Sigmoid colon (tissue), 7 donors: ENCODE results near the gene NTM. TPM values are rescaled to one million over a fixed set of nuclear protein-coding genes. Genes with fewer than 3 reads are reported as not detected.

Source experiments
- DNase-seq: peaks from one replicate; pipeline ENCODE4 v3.0.0-alpha.2; 2019
- H3K27ac ChIP-seq, 4 donors: fragments of 200-600 bp; sonication (generic); one replicate each; pipeline ENCODE4 v1.5.1; 2016 to 2019; ENCODE audit warnings: mild to moderate bottlenecking in 1 of 4
- H3K27me3 ChIP-seq, 3 donors: fragments of 200-600 bp; sonication (generic); one replicate each; pipeline ENCODE4 v1.5.1; 2019; ENCODE audit warnings: mild to moderate bottlenecking in 1 of 3
- H3K36me3 ChIP-seq, 4 donors: fragments of 200-600 bp; sonication (generic); one replicate each; pipeline ENCODE4 v1.5.1; 2016 to 2019
- H3K4me1 ChIP-seq, 4 donors: fragments of 200-600 bp; sonication (generic); one replicate each; pipeline ENCODE4 v1.5.1; 2017 to 2019
- H3K4me3 ChIP-seq, 4 donors: fragments of 200-600 bp; sonication (generic); one replicate each; pipeline ENCODE4 v1.5.1; 2017 to 2019; ENCODE audit warnings: mild to moderate bottlenecking in 2 of 4, moderate library complexity in 1 of 4
- H3K9me3 ChIP-seq, 4 donors: fragments of 200-600 bp in 3 of 4; sonication (generic) in 3 of 4; one replicate each; pipeline versions ENCODE4 v1.5.1 to v1.6.1; 2013 to 2019
- EP300 ChIP-seq, 4 donors: sonication (generic); formaldehyde crosslinking; IDR thresholded peaks; one replicate each; pipeline ENCODE4 v1.6.1; 2017; ENCODE audit warnings: antibody characterized with exemption in 4 of 4
- POLR2A ChIP-seq, 2 donors: fragments of 450-650 bp; IDR thresholded peaks; one replicate each; pipeline ENCODE4 v1.6.1; 2016; ENCODE audit warnings: antibody characterized with exemption in 2 of 2, mild to moderate bottlenecking in 2 of 2, moderate library complexity in 2 of 2
- POLR2AphosphoS5 ChIP-seq, 4 donors: sonication (generic); formaldehyde crosslinking; IDR thresholded peaks; one replicate each; pipeline ENCODE4 v1.6.1; 2017; ENCODE audit warnings: antibody characterized with exemption in 4 of 4
- WGBS, 2 donors: extraction: QIAGEN DNeasy Blood & Tissue Kit; methylation state at CpG; one replicate each; pipeline ENCODE4 v1.1.7; 2013; 5-methylcytosine and 5-hydroxymethylcytosine counted together
- intact Hi-C: fragments of 100-400 bp; cut with DNase I; formaldehyde crosslinking; loops from one replicate; pipeline ENCODE4 v1.15.1; 2023
- polyA plus RNA-seq, 3 donors: library from polyadenylated mRNA; stranded (reverse); fragments of 200-250 nt; gene quantifications; one replicate each; pipeline ENCODE4 v1.2.3, GENCODE V29; 2013
- total RNA-seq, 4 donors: library from RNA; depleted of rRNA; stranded (reverse); fragments of >200 nt; gene quantifications; one replicate each; pipeline ENCODE4 v1.1.0, GENCODE V29; 2016
- TF ChIP-seq, protein P1 (sequence below), 4 experiments: fragments of 450-650 bp in 3 of 4; fragments of 200-600 bp in 1 of 4; IDR thresholded peaks; one replicate each; pipeline ENCODE4 v1.5.1; 2016 to 2019; ENCODE audit warnings: antibody characterized with exemption in 4 of 4, mild to moderate bottlenecking in 3 of 4, moderate library complexity in 2 of 4
- donor health status: healthy with polysubstance abuse.
- donor health status: Bipolar disorder and iron deficiency.
- donor health status: healthy.

NTM gene
- total and polyA plus RNA-seq, 7 donors: 0.96 to 18.3 (median 6.4) TPM; not detected in 1

DNA sequence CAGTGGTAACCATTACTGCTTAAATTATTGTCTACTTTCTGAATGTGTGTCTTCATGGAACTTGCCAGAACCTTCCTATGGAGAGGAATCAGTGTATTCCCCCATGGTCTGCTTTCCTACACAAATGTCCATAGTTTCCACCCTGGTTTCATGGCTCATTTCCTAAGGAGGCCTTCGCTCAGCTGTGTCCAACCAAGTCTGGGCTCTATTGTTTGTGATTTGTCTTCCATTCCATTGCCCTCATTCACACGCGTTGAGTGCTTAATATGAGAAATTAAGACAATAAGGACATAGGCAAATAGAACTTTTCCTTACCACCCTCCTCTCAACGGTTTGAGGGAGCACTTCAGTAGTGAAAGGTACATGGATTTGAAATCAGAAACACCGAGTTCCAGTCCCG, 510.6 kb downstream of the NTM start:
- H3K9me3 ChIP-seq: no peaks in the 10 kb centered on the region

DNA sequence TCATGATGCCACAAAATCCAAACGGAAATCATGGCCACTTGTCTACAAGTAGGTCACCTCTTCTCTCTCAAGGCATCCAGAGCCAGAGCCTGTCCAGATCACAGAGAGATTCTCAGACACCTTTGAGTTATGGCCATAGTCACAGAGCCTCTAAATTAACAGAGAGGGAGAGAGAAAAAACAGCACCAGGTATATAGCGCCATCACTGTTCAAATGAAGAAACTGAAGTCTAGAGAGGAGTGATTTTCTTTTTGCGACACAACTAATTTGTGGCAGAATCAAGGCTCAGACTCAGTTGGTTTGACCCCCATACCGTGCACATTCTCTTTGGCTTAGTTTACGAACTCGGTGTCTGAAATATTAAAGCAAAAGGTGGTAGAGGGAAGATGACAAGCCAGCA, 512.9 kb downstream of the NTM start:
- H3K4me1 ChIP-seq: peaks cover 0 to 7% (median 3%) of the 10 kb centered on the region in 4 donors
- H3K36me3 ChIP-seq: no peaks in the 10 kb centered on the region
- no peaks in the 10 kb centered on the region for H3K9me3 ChIP-seq
- intact Hi-C loops: no loop called here
- no peak overlapping the region for H3K4me3 ChIP-seq
- TF ChIP-seq POLR2AphosphoS5 (IDR thresholded peaks at IDR 0.05) (no peak), EP300 (IDR thresholded peaks at IDR 0.05) (no peak), POLR2A (IDR thresholded peaks at IDR 0.05) (no peak)
- TF ChIP-seq, protein P1, sequence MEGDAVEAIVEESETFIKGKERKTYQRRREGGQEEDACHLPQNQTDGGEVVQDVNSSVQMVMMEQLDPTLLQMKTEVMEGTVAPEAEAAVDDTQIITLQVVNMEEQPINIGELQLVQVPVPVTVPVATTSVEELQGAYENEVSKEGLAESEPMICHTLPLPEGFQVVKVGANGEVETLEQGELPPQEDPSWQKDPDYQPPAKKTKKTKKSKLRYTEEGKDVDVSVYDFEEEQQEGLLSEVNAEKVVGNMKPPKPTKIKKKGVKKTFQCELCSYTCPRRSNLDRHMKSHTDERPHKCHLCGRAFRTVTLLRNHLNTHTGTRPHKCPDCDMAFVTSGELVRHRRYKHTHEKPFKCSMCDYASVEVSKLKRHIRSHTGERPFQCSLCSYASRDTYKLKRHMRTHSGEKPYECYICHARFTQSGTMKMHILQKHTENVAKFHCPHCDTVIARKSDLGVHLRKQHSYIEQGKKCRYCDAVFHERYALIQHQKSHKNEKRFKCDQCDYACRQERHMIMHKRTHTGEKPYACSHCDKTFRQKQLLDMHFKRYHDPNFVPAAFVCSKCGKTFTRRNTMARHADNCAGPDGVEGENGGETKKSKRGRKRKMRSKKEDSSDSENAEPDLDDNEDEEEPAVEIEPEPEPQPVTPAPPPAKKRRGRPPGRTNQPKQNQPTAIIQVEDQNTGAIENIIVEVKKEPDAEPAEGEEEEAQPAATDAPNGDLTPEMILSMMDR (IDR thresholded peaks at IDR 0.05): no peak
- no peaks in the 10 kb centered on the region for H3K27me3 ChIP-seq
- DNase-seq: no peak
- WGBS, 2 donors: 86 to 92% methylated on average over 6 of the region's 6 CpGs
- H3K27ac ChIP-seq: no peak overlapping the region

More for the DNA sequence above, 510.6 kb downstream of the NTM start:
- WGBS, 2 donors: 77 to 86% methylated on average over 6 of the region's 6 CpGs
- Histone ChIP-seq H3K36me3 (no peaks in the 10 kb centered on the region), H3K4me1 (peaks cover 0 to 13% (median 2%) of the 10 kb centered on the region in 4 donors), H3K27me3 (no peaks in the 10 kb centered on the region), H3K27ac (no peak overlapping the region), H3K4me3 (no peak overlapping the region)
- no peak for DNase-seq
- no peak for TF ChIP-seq POLR2AphosphoS5 (IDR thresholded peaks at IDR 0.05)
- TF ChIP-seq, protein P1 (IDR thresholded peaks at IDR 0.05): no peak
- TF ChIP-seq EP300 (IDR thresholded peaks at IDR 0.05): no peak
- TF ChIP-seq POLR2A (IDR thresholded peaks at IDR 0.05): no peak
- intact Hi-C loops: no loop called here

DNA sequence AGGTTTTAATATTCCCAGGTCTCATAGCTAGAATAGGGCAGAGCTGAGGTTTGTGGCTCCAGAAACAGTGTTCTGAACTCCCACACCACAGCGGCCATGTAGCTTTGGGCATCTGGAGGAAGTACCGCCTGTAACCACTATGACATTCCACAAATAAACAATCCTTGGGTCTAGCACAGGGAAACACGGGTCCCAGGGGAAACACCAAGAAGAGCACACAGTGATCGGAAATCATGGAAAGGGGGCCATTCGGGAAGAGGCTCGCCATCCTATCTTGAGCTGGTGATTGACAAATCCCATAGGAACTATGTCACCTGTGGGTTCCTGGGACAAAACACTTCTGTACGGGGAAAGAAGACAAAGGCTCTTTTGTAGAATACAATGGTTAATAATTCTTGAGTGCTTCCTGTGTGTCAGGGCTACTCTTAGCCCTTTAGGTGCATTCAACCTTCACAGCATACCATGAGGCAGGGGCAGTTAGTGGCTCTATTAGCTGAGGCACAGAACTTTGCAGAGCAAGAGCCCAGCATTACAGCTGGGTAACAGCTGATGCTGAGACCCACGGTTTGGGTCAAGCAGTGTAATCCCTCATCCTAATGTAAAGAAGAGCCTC, 514.2 kb downstream of the NTM start:
- no peak overlapping the region for H3K27ac ChIP-seq
- H3K36me3 ChIP-seq: no peaks in the 10 kb centered on the region
- 60 to 62% methylated on average over 8 of the region's 8 CpGs for WGBS, 2 donors
- no peaks in the 10 kb centered on the region for H3K9me3 ChIP-seq
- no peak for TF ChIP-seq POLR2A (IDR thresholded peaks at IDR 0.05)
- no peak for TF ChIP-seq POLR2AphosphoS5 (IDR thresholded peaks at IDR 0.05)
- H3K27me3 ChIP-seq: no peaks in the 10 kb centered on the region
- intact Hi-C loops: no loop called here
- H3K4me3 ChIP-seq: no peak overlapping the region
- peaks cover 0 to 19% (median 15%) of the 10 kb centered on the region in 4 donors for H3K4me1 ChIP-seq
- DNase-seq: no peak

DNA sequence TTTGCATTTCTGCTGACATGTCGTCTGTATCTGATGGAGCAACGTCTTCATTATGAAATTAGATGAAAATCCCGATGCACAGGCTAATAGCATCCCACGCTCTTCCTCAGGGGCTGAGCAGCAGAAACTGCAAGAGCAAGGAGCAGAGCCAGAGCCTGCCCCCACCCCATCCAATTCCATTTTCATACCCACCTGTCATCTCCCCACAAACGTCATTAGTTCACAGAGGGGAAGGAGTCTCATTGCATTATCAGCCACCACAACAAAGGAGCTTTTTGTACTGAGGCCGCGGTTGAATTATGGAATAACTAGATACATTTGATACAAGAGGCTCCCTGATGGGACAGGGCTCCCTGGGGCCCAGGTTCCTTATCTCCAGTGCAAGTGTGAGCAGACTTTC, 515.0 kb downstream of the NTM start:
- H3K36me3 ChIP-seq: no peaks in the 10 kb centered on the region
- DNase-seq: no peak
- H3K4me1 ChIP-seq: peaks cover 0 to 28% (median 24%) of the 10 kb centered on the region in 4 donors
- intact Hi-C loops: no loop called here
- WGBS, 2 donors: 85 to 89% methylated on average over 7 of the region's 7 CpGs
- H3K4me3 ChIP-seq: no peak overlapping the region
- H3K9me3 ChIP-seq: no peaks in the 10 kb centered on the region
- TF ChIP-seq, protein P1 (IDR thresholded peaks at IDR 0.05): no peak
- TF ChIP-seq POLR2AphosphoS5 (IDR thresholded peaks at IDR 0.05) (no peak), EP300 (IDR thresholded peaks at IDR 0.05) (no peak), POLR2A (IDR thresholded peaks at IDR 0.05) (no peak)
- H3K27me3 ChIP-seq: no peaks in the 10 kb centered on the region
- no peak overlapping the region for H3K27ac ChIP-seq

DNA sequence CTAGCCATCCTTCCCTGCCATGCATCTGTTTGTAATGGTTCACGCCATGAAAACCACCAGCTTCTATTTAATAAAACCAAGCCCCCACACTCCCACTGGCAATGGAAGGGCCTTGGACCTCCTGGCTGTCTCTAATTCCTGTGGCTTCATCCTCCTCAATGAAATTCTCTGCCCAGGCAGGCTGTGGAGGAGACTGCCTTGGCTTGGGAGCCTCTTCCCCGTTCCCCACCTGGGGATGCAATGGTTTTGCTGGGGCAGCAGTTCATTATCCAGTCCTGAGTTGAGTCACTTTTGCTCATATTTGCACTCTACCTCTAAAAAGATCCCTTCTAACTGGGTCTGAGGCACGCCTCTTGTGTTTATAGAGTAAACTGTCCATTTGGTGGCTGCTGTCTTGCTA, 515.8 kb downstream of the NTM start:
- H3K27me3 ChIP-seq: no peaks in the 10 kb centered on the region
- H3K27ac ChIP-seq: no peak overlapping the region
- H3K36me3 ChIP-seq: no peaks in the 10 kb centered on the region
- no peak for TF ChIP-seq POLR2AphosphoS5 (IDR thresholded peaks at IDR 0.05)
- TF ChIP-seq, protein P1 (IDR thresholded peaks at IDR 0.05): no peak
- no peak for TF ChIP-seq POLR2A (IDR thresholded peaks at IDR 0.05)
- TF ChIP-seq EP300 (IDR thresholded peaks at IDR 0.05): no peak
- DNase-seq: no peak
- no peak overlapping the region for H3K4me3 ChIP-seq
- intact Hi-C loops: no loop called here
- 59 to 73% methylated on average over 3 of the region's 3 CpGs for WGBS, 2 donors
- H3K4me1 ChIP-seq: peaks cover 0 to 33% (median 25%) of the 10 kb centered on the region in 4 donors
- H3K9me3 ChIP-seq: no peaks in the 10 kb centered on the region
